T-helper 1 cell treated with Interleukin-12 subunit alpha and Interleukin-12 subunit beta and Interleukin-4 antibody, amounts not matched to agents 30 ng/mL and 1 ng/mL, for 36 hours (primary cell): ENCODE measurements around the gene PDE11A. TPM values are rescaled to one million over a fixed set of nuclear protein-coding genes. Genes with fewer than 3 reads are reported as not detected.

Experiments
- intact Hi-C: fragments of 100-400 bp; cut with micrococcal nuclease; formaldehyde crosslinking; loops from one replicate; pipeline ENCODE4 v1.15.1; 2024
- total RNA-seq: library from RNA; stranded (reverse); gene quantifications from 2 replicates; pipeline ENCODE4 v1.2.3, GENCODE V29; 2022

The PDE11A gene
- total RNA-seq, 1 donor from 2014 or later: not detected

DNA sequence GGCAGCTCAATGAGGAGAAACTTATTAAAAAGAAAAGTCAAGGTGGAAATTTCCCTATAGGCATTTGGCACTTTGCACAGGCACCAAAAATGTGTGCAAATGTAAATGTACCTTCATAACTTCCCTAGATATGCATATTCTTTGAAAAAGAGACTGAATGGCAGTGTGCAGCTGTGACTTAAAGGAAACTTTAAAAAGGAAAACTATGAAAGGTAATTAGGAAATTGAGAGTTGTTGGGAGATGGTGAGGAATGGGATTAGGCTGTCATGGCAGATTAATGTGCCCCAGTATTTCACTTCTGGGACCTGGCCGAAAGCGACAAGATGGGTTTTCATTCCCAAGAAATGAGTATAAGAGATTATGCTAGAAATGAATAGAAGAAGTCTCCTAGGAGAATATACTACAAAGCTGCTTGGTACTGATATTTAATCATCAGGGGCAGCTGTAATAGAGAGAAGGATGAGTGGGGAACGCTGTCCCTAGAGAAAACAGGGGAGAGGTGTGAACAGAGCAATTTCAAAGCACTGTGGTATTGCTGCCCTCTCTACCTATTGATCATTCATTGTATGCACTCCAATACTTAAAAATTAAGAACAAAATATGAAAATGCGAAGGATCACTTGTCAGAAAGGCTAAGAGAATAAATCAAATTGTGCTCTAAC is 366.9 kb downstream of the PDE11A start:
- intact Hi-C loops: no loop called here

DNA sequence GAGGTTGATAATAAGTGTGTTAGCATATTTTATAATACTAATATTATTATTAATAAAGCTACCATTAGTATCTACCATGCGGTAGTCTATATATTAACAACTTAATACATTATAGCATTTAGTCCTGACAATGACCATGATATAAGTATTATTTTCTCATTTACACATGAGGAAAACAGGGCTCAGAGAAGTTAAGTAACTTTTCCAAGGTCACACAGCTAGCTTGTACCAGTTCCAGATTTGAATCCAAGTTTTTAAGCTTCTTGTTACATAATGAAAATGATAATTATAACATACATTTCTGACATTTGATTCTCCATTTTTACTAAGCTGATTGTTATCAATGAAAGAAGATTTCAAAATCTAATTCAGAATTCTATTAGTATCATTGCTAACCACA is 369.4 kb downstream of the PDE11A start:
- intact Hi-C loops: no loop called here

DNA sequence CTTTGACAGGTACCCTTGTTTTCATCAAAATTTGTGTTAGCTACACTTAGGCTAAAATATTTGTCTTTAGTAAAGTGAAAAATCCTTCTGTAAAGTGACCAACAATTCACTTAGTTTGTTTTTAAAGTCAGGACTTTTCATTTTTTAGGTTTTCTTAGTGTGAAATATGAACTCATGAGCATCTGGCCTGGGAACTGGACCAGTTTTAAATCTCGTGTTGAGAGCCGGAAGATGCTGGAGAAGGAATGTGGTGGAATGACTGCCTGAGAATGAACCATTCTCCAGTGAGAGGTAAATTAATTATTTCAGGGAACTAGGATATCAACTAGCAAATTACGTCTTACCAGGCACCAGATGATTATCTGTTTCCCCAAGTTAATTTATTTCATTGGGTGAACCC is 374.3 kb downstream of the PDE11A start:
- intact Hi-C loops: no loop called here

DNA sequence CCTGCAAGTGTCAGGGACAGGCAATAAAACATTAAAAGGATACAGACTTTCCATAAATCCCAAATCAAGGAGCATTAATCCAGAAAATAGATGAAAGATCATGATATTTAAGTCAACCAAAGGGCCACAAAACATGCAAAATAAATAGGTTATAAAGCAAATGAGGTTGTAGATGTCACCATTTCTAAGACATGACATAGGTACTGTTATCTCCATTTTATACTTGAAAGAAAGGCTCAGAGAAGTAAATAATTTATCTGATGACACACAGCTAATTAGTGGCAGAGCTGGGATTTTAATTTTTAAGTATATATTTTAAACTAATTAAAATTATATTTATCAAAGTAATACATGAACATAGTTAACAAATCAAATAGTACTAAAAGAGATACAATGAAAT is 378.2 kb downstream of the PDE11A start:
- intact Hi-C loops: no loop called here

DNA sequence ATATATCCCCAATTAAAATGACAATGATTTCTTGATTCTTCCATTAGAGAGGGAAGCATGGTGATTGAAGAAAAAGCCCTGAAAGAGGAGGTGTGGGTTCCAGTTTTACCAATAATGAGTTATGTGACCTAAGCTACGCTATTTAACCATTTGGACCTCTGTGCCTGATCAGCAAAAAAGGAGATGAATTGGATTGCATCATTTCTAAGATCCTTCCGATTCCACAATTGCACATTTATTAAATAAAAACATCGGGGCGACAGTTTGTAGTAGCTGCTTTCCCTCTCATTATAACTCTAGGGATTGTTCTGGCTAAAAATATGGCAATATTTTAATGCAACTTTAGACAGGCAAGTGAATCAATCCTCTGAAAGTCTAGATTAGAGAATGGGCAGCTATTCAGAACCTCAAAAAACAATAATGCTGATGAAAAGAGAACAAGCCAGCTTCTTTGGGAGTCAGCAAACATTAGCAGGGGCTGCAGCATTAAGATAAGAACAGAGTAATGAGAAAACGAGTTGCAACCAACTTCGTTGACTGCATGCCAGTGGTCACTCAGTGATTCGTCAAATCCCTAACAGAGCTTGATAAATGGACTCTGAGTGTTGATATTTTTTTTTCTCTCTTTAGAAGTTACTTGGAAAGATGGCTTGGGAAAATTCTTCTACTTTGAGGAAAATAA is 378.8 kb downstream of the PDE11A start:
- intact Hi-C loops: no loop called here

DNA sequence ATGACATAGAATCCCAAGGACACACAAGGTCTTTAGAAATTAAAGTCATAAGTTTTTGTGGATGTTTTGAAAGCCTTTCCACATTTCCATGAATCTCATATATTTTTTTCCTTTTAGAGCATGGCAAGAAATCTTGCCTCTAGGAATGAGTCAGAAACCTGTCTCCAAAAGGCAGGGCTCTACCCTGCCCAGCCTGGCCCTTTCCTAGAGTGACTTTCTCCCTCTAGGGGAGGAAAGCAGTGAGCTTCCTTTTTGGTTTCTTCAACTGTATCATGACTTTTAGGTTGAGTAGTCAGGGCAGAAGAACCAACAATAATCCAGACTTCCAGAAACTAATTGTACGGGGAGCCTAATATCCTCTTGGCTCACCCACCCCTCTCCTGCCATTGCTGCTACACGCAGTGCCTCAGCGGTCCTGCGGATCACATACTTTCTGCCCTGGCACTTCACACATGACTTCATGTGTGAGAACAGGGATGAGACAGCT is 379.8 kb downstream of the PDE11A start:
- intact Hi-C loops: no loop called here

DNA sequence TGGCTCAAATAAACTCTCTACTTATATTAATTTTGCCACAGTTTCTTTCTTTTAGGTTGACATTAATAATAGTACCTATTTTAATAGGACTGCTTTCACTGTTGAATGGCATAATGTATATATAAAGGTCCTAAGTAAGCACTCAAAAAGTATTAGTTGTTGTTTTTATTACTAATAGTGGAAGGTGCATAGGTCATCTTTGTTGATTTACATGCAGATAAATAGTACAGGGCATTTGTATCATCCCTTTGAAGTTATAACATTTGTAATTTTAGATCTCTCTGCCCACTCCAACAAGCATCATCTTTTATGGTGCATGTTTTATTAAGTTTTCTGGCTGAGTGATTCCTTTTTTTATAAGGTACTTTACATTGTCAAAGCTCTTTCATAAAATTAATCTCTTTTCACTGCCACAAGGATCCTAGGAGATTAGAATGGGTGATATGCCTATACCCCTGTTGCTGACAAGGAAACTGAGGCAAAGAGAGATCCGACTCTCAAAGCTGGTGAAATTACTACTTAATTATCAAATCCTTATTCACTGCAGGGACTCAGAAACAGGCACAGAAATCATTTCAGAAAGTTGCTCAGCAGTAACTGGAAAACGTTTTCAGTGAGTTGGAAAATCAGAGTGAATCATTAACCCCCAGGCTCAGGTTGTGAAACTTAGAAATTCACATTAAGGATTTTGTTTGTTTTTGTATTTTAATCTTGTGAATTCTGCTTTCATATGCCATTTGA is 380.4 kb downstream of the PDE11A start:
- intact Hi-C loops: no loop called here

DNA sequence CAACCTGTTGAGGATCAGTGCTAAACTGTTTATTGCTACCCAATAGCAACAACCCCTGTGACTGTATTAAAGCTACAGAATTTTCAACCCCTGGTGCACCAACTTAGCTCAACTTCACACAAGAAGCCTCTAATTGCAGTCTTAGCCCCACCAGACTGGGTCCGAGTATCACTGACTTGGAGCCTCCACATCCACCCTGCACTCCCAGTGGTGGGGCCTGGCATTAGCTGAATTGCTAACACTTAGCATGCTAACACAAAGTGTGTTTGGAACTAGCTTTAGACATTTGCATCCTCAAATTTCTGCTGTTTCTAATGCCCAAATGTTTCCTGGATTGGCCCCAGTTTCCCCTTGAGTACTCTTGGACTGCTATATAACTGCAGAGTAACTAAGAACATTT is 381.4 kb downstream of the PDE11A start:
- intact Hi-C loops: no loop called here

DNA sequence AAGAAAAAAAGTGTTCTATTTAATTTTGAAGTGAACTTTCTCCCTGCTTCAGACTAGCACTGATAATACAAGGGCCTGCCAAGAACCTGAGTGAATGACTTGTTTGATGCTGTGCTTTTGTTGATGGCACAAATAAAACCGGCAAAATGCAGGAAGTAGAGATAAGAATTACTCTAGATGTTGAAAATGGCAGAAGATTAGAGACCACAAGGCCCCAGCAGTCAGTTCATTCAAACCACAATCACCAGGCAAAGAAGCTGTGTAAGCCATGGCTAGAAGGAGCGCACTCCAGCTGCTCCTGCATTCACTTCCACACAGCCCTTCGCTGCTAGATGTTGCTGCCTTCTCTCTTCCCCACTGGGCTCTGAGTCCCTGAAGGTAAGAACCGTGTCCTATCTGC is 383.0 kb downstream of the PDE11A start:
- intact Hi-C loops: no loop called here

DNA sequence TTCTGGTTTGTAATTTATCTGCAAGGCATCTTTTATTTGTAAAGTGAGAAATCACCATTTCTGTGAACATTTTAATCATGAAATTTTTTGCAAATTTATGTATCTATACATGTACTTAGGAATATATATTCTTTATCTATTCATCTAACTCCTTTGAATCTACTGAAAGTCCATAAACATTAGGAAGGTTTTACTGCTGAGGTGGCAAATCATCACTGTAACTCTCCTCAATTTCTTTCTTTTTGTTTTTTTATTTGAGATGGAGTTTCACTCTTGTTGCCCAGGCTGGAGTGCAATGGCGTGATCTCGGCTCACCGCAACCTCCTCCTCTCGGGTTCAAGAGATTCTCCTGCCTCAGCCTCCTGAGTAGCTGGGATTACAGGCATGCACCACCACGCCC is 383.7 kb downstream of the PDE11A start:
- intact Hi-C loops: no loop called here

DNA sequence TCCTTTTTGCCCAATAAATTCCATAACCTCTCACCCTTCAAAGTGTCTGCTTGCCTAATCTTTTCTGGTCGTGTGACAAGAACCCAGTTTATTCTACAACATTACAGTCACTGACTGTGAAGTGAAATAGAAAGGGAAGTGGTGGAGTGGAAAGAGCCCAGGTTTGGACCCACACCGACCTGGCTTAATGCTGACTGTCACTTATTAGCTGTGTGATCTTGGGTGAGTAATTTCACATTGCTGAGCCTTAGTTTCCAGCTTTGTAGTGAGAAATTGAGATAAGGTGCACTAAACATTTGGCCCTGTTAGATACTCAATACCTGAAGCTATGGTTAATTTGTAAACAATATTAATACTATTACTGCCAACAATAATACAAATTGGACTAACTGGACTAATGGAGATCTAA is 388.9 kb downstream of the PDE11A start:
- intact Hi-C loops: no loop called here

DNA sequence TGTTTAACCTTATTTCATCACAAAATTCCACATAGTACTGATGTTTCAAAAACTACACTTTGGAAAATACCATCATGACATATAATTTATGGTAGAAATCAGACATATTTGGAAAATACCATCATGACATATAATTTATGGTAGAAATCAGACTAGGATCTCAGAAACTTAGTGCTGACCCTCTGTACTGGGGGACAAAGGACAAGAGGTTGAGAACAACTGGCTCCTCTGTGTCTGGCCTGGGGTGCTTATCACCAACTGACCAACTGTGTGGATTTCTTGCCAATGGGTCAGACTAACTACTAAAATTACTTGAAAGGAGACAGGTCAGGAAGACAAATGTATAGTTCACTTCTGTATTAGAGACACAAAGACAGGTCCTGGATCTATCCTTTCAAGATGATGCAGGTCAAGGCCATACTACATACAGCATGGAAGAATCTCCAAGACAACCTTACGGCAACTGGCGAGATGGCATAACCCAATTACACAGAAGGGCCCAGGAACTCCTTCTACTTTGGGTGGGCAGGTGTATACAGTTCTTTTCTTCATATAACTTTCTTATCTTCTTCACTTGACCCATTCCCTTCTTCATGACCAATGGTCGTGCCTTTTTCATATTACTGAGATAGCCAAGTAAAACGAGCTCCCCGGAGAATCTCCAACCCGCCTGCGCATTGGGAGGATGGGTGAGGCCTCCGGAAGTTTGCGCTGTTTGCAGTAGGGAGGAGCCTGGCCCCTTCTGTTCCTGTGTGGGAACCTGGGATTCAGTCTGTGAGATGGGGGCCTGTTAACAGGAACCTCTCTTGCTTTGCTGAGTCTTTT is 389.5 kb downstream of the PDE11A start:
- intact Hi-C loops: no loop called here

DNA sequence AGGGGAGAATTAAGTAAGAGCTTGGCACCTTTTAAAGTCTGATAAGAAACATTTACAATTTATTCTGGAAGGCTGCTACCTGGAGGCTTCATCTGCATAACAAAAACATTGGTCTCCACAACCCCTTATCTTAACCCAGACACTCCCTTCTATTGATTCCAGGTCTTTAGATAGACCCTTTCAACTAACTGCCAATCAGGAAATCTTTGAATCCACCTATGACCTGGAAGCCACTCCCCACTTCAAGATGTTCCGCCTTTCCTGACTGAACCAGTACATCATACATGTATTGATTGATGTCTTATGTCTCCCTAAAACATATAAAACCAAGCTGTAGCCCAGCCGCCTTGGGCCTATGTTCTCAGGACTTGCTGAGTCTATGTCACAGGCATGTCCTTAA is 390.6 kb downstream of the PDE11A start:
- intact Hi-C loops: no loop called here

DNA sequence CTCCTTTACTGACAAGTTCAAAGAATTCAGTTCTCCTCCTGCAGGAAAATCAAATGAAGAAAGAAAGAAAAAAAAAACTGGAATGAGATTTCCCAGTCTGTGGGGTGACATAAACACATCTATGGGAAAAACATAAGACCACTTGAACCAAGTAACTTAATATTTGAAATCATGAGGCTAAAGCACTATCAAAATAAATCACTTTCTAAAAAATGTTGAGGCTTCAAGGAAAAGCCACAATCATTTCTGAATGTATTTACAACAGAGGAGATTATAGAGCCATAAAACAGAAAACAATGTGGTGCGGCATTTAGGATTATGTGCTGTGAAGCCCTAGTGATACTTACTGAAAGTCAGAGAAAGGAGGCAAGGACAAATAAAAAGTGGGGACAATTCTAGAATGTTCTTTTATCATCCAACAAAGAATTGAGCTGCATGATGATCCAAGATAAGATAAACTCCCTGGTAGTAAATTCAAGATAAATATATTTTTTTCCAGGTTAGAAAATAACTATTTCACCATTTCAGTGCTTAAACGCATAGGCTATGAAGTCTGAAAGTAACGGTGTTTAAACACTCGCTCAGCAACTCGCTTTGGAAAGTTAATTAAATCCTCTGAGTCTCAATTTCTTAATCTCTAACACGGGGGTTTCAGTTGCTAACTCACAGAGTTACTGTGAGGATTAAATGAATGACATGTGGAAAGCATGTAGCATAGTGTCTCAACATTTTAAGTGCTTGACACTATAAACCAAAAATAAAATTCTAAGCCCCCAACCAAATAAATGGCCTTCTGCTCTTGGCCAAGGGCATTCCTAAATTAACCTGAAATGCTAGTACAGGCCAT is 391.5 kb downstream of the PDE11A start:
- intact Hi-C loops: no loop called here

DNA sequence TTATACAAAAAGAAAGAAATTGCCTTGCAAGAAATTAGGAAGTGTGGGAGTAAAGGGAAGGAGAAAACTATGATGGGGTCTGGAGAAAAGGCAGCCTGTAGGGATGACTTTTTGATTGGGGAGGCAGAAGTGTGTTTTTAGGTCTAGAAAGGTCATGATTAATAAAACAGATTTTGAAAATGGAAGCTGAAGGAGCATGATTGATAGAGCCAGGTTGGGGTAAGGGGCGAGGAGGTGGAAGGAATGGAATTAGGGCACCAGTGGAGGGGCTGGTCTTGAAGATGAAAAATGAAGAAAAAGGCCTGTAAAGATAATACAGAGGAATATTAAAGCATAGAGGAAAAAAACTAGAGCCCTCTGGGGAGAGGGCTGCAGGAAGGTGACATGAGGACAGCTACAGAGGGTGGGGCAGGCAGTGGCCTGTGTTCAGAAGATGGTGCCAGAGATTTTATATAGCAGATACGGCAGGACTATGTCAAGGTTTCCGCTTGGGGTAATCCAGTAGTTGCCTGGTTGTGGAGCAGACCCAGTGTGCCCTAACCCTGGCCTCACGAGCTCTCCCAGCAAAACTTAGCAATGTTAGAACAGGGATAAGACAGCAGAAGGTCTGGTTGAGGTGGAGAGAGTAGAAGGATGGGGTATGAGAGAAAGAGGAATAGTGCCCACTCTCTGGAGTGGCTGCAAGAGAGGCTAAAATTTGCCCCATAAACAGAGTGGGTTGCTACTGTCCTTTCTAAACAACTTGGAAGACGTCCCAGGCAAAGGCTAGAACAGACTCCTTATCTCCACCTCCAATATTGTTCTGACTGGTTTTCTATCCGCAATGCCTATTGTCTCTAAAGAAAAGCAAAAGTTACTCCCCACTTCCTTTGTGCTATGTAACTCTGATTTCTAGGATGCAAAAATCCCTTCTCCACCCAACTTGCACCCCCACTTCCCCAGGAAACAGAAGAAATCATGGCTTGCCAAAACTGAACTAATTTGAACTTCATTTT is 392.7 kb downstream of the PDE11A start:
- intact Hi-C loops: no loop called here

DNA sequence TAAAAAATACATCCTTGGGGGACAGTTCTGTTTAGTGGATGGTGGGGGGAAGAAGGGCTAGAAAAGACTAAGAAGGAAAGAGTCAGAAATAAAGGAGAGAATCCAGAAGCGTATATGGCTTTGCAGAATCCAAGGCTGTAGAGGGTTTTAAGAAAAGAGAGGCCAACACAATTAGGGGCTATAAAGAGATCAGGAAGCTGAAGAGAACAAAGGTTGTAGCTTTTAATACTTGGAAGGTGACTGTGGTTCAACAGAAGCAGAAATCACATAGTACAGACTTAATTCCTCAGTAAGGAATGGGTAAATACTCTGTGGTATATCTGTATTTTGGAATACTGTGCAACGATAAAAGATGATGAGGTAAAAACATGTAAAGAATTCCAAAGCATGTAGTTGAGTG is 393.6 kb downstream of the PDE11A start:
- intact Hi-C loops: no loop called here

DNA sequence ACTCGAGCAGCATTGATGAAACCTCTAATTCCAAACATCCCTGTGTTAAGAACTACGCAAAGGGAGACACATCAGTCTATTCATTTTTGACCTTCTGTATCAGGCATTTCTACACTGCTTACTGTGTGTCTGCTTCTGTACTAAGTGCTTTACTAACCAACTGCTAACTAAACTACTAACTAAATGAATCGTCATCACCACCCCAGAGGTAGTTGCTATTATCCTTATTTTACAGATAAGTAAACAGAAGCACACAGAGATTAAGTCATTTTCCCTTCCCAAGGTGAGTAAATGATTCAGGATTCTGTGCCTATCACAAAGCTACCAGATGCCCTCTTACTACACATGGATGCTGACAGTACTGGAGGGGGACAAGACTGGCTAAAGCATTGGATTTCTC is 395.9 kb downstream of the PDE11A start:
- intact Hi-C loops: no loop called here

DNA sequence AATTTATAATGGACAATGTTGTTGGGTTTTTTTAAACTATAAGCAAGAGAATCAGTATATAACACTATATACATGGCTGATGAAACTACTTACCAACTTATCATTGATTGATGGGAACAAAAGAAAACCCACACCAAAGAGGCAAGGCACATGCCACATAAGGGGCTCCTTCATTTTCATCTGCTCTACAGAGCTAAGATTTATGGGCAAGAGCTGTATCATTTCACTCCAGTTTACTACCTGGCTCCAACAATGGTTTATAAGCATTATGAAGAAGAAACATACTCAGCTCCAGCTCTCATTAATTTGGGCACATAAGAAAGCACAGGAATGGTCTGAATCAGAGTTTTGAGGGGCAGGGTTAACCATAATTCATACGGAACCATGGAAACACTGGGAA is 396.8 kb downstream of the PDE11A start:
- intact Hi-C loops: no loop called here

DNA sequence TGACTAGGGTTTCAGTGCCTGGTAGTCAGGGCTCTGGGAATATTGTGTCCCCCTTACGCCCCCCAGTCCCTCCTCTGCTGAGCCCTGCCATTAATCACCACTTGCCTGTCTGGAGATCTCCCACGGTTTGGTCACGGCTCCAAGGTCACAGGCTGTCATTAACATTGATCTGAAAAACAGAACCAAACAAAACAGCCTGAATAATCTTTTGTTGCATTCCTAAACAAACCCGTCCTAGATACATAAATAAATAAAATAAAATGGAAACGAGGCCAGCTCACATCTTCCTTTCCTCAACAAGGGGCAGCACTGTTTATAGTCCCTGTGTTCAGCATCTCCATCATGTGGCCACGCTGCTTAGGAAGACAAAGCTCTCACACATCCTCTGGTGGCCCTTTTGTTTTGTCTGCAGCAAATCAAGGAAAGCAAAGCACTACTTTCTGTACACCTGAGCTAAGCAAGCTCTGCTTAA is 397.2 kb downstream of the PDE11A start:
- intact Hi-C loops: no loop called here
